ENCODE data around the gene CDK5R1.

GRCh38 chr17:32525122-32525521 is 38.3 kb downstream of the CDK5R1 start:
- TF ChIP-seq NFYB (CRISPR knock-in tag; conservative IDR thresholded peaks at IDR 0.05; ENCODE audit: low read depth) (no peak), CTCF (IDR thresholded peaks at IDR 0.05) (no peak), TCF7 (CRISPR knock-in tag; IDR thresholded peaks at IDR 0.05; ENCODE audit: low read depth) (no peak), E2F5 (CRISPR knock-in tag; IDR thresholded peaks at IDR 0.05) (no peak), ATF3 (CRISPR knock-in tag; conservative IDR thresholded peaks at IDR 0.05) (no peak)
- TF ChIP-seq, protein P1, sequence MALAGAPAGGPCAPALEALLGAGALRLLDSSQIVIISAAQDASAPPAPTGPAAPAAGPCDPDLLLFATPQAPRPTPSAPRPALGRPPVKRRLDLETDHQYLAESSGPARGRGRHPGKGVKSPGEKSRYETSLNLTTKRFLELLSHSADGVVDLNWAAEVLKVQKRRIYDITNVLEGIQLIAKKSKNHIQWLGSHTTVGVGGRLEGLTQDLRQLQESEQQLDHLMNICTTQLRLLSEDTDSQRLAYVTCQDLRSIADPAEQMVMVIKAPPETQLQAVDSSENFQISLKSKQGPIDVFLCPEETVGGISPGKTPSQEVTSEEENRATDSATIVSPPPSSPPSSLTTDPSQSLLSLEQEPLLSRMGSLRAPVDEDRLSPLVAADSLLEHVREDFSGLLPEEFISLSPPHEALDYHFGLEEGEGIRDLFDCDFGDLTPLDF (CRISPR knock-in tag; IDR thresholded peaks at IDR 0.05): no peak
- TF ChIP-seq, protein P2, sequence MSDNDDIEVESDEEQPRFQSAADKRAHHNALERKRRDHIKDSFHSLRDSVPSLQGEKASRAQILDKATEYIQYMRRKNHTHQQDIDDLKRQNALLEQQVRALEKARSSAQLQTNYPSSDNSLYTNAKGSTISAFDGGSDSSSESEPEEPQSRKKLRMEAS (CRISPR knock-in tag; IDR thresholded peaks at IDR 0.05): no peak
- TF ChIP-seq, protein P3, sequence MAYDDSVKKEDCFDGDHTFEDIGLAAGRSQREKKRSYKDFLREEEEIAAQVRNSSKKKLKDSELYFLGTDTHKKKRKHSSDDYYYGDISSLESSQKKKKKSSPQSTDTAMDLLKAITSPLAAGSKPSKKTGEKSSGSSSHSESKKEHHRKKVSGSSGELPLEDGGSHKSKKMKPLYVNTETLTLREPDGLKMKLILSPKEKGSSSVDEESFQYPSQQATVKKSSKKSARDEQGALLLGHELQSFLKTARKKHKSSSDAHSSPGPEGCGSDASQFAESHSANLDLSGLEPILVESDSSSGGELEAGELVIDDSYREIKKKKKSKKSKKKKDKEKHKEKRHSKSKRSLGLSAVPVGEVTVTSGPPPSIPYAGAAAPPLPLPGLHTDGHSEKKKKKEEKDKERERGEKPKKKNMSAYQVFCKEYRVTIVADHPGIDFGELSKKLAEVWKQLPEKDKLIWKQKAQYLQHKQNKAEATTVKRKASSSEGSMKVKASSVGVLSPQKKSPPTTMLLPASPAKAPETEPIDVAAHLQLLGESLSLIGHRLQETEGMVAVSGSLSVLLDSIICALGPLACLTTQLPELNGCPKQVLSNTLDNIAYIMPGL (CRISPR knock-in tag; IDR thresholded peaks at IDR 0.05): no peak
- TF ChIP-seq, protein P4, sequence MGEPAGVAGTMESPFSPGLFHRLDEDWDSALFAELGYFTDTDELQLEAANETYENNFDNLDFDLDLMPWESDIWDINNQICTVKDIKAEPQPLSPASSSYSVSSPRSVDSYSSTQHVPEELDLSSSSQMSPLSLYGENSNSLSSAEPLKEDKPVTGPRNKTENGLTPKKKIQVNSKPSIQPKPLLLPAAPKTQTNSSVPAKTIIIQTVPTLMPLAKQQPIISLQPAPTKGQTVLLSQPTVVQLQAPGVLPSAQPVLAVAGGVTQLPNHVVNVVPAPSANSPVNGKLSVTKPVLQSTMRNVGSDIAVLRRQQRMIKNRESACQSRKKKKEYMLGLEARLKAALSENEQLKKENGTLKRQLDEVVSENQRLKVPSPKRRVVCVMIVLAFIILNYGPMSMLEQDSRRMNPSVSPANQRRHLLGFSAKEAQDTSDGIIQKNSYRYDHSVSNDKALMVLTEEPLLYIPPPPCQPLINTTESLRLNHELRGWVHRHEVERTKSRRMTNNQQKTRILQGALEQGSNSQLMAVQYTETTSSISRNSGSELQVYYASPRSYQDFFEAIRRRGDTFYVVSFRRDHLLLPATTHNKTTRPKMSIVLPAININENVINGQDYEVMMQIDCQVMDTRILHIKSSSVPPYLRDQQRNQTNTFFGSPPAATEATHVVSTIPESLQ (CRISPR knock-in tag; IDR thresholded peaks at IDR 0.05): no peak
